Activated T-cell treated with anti-CD3 and anti-CD28 coated beads for 48 hours (primary cell): ENCODE results near the gene LPAR6.
"Not testable (repeated sequence)": the region's sequence is repeated elsewhere in the genome, so short reads cannot be mapped to it uniquely, and the experiment has no call there.

ENCODE experiments used
- DNase-seq: peaks from one replicate; pipeline ENCODE4 v3.0.0-alpha.2; 2020; ENCODE audit warnings: low read depth

The LPAR6 gene

GRCh38 chr13:48412881-48413351 is at the start of gene LPAR6:
LPAR6 (minus strand) TSS chr13:48413113; CDS start chr13:48412423, 690 bp downstream.
- no peak for DNase-seq

GRCh38 chr13:48457578-48458242 is 44.8 kb upstream of the LPAR6 start:
- DNase-seq, result no peak

- DNase-seq, result no peak
Observed at GRCh38 chr13:48456546-48456945, 43.6 kb upstream of the LPAR6 start.

- not testable (repeated sequence) for DNase-seq
Observed at GRCh38 chr13:48451196-48451595, 38.3 kb upstream of the LPAR6 start.

- DNase-seq, result no peak
Observed at GRCh38 chr13:48449656-48450055, 36.7 kb upstream of the LPAR6 start.

- DNase-seq, result no peak
Observed at GRCh38 chr13:48448959-48449614, 36.2 kb upstream of the LPAR6 start.

GRCh38 chr13:48448285-48448958 is 35.5 kb upstream of the LPAR6 start:
- DNase-seq, result no peak

- no peak for DNase-seq
Observed at GRCh38 chr13:48446464-48446863, 33.6 kb upstream of the LPAR6 start.

GRCh38 chr13:48443442-48444208 is 30.7 kb upstream of the LPAR6 start:
- no peak for DNase-seq

- DNase-seq, result no peak
Observed at GRCh38 chr13:48437371-48437770, 24.5 kb upstream of the LPAR6 start.

- no peak for DNase-seq
Observed at GRCh38 chr13:48436661-48437288, 23.9 kb upstream of the LPAR6 start.

- DNase-seq, result no peak
Observed at GRCh38 chr13:48434200-48434599, 21.3 kb upstream of the LPAR6 start.

GRCh38 chr13:48431987-48432615 is 19.2 kb upstream of the LPAR6 start:
- DNase-seq, result no peak

GRCh38 chr13:48431431-48431830 is 18.5 kb upstream of the LPAR6 start:
- no peak for DNase-seq

GRCh38 chr13:48429886-48430285 is 17.0 kb upstream of the LPAR6 start:
- DNase-seq, result no peak

GRCh38 chr13:48429036-48429435 is 16.1 kb upstream of the LPAR6 start:
- DNase-seq, result no peak

GRCh38 chr13:48426755-48427298 is 13.9 kb upstream of the LPAR6 start:
- not testable (repeated sequence) for DNase-seq

GRCh38 chr13:48426052-48426451 is 13.1 kb upstream of the LPAR6 start:
- DNase-seq, result no peak

- DNase-seq, result no peak
Observed at GRCh38 chr13:48424212-48424611, 11.3 kb upstream of the LPAR6 start.

- DNase-seq, result not testable (repeated sequence)
Observed at GRCh38 chr13:48422003-48422402, 9.1 kb upstream of the LPAR6 start.

GRCh38 chr13:48415516-48415915 is 2.6 kb upstream of the LPAR6 start:
- no peak for DNase-seq
